Neural progenitor cell (in vitro differentiated cells): ENCODE results near the gene OSGEPL1.

Experiments used
- CTCF ChIP-seq: fragments of 200-600 bp; sonication (generic); IDR thresholded peaks from 2 replicates; pipeline ENCODE4 v1.5.1; 2017; ENCODE audit warnings: antibody characterized with exemption, mild to moderate bottlenecking
- EZH2 ChIP-seq: fragments of 200-600 bp; sonication (generic); IDR thresholded peaks from 2 replicates; pipeline ENCODE4 v1.6.1; 2017; ENCODE audit warnings: antibody characterized with exemption, mild to moderate bottlenecking, moderate library complexity
- EZH2phosphoT487 ChIP-seq: fragments of 200-600 bp; sonication (generic); IDR thresholded peaks from 2 replicates; pipeline ENCODE4 v1.6.1; 2017; ENCODE audit warnings: antibody characterized with exemption

- no peak for TF ChIP-seq CTCF
- TF ChIP-seq EZH2: no peak
- no peak for TF ChIP-seq EZH2phosphoT487
These were observed 36.3 kb downstream of the OSGEPL1 start for GRCh38 chr2:189726271-189726670.
